Measurements from ENCODE around the gene SEMA3A.
"Not testable (repeated sequence)": the region's sequence is repeated elsewhere in the genome, so short reads cannot be mapped to it uniquely, and the experiment has no call there.

Gene SEMA3A
- long read RNA-seq: 0 reads

- H3K27me3 ChIP-seq (ENCODE audit: insufficient read depth, poor library complexity, severe bottlenecking): no peaks in the 10 kb centered on the region
- no peak within 1 kb of the TSS for H3K27ac ChIP-seq (replicated peaks)
- TF ChIP-seq SPI1 (IDR thresholded peaks at IDR 0.05; ENCODE audit: borderline replicate concordance, low read depth) (peak; percentile 17; the same call in 1 of the 2 replicates), CTCF (IDR thresholded peaks at IDR 0.05; ENCODE audit: insufficient read depth, low read length) (no peak)
- DNase-seq (ENCODE audit: low read depth in 1 of 2, low spot score in 1 of 2): peak in 1 of 2 experiments; percentile 12
- H3K4me3 ChIP-seq (replicated peaks; ENCODE audit: insufficient read depth, low read length): peak within 1 kb of the TSS; percentile 38
Measured at GRCh38 chr7:84194484-84195271, at the start of gene SEMA3A. Gene SEMA3A (minus strand): TSS chr7:84194789. CDS start chr7:84194586, 203 bp downstream.

- DNase-seq (ENCODE audit: low read depth in 1 of 2, low spot score in 1 of 2): peak in 1 of 2 experiments; percentile 21
- not testable (repeated sequence) for H3K27ac ChIP-seq (replicated peaks); H3K27me3 ChIP-seq (ENCODE audit: insufficient read depth, poor library complexity, severe bottlenecking); H3K4me3 ChIP-seq (replicated peaks; ENCODE audit: insufficient read depth, low read length)
- peak; percentile 92 for TF ChIP-seq SPI1 (IDR thresholded peaks at IDR 0.05; ENCODE audit: borderline replicate concordance, low read depth)
Measured at GRCh38 chr7:84243037-84243436, 48.4 kb upstream of the SEMA3A start.

- Histone ChIP-seq H3K27ac (replicated peaks) (no peak overlapping the region), H3K4me3 (replicated peaks; ENCODE audit: insufficient read depth, low read length) (no peak overlapping the region), H3K27me3 (ENCODE audit: insufficient read depth, poor library complexity, severe bottlenecking) (no peaks in the 10 kb centered on the region)
- no peak for DNase-seq (ENCODE audit: low read depth in 1 of 2, low spot score in 1 of 2)
- TF ChIP-seq GABPA (IDR thresholded peaks at IDR 0.05; ENCODE audit: low read depth): no peak
- TF ChIP-seq SPI1 (IDR thresholded peaks at IDR 0.05; ENCODE audit: borderline replicate concordance, low read depth): no peak
- no peak for TF ChIP-seq CTCF (IDR thresholded peaks at IDR 0.05; ENCODE audit: insufficient read depth, low read length)
- TF ChIP-seq POLR2AphosphoS5 (IDR thresholded peaks at IDR 0.05; ENCODE audit: low read depth): no peak
- TF ChIP-seq REST (IDR thresholded peaks at IDR 0.05; ENCODE audit: insufficient replicate concordance, low read depth): no peak
Measured at GRCh38 chr7:84238596-84238995, 44.0 kb upstream of the SEMA3A start.

- no peak overlapping the region for H3K27ac ChIP-seq (replicated peaks)
- H3K27me3 ChIP-seq (ENCODE audit: insufficient read depth, poor library complexity, severe bottlenecking): no peaks in the 10 kb centered on the region
- no peak for DNase-seq (ENCODE audit: low read depth in 1 of 2, low spot score in 1 of 2)
- no peak overlapping the region for H3K4me3 ChIP-seq (replicated peaks; ENCODE audit: insufficient read depth, low read length)
- TF ChIP-seq CTCF (IDR thresholded peaks at IDR 0.05; ENCODE audit: insufficient read depth, low read length): no peak
- no peak for TF ChIP-seq REST (IDR thresholded peaks at IDR 0.05; ENCODE audit: insufficient replicate concordance, low read depth)
- no peak for TF ChIP-seq GABPA (IDR thresholded peaks at IDR 0.05; ENCODE audit: low read depth)
- TF ChIP-seq SPI1 (IDR thresholded peaks at IDR 0.05; ENCODE audit: borderline replicate concordance, low read depth): no peak
- TF ChIP-seq POLR2AphosphoS5 (IDR thresholded peaks at IDR 0.05; ENCODE audit: low read depth): no peak
Measured at GRCh38 chr7:84237533-84238173, 43.1 kb upstream of the SEMA3A start.
